Prostate gland (tissue), 2 donors: ENCODE results near the gene PLCB4.

Experiments used
- CTCF ChIP-seq, 4 experiments: fragments of 200-600 bp in 2 of 4; fragments of 450-650 bp in 2 of 4; sonication (generic) in 2 of 4; IDR thresholded peaks; 1 replicate in 3 of 4; 2 replicates in 1 of 4; pipeline ENCODE4 v1.5.1; 2016 to 2019; ENCODE audit warnings: antibody characterized with exemption in 4 of 4, mild to moderate bottlenecking in 2 of 4, moderate library complexity in 2 of 4
- POLR2A ChIP-seq: fragments of 450-650 bp; IDR thresholded peaks from one replicate; pipeline ENCODE4 v1.6.1; 2016; ENCODE audit warnings: antibody characterized with exemption, mild to moderate bottlenecking
- POLR2AphosphoS5 ChIP-seq: sonication (generic); formaldehyde crosslinking; IDR thresholded peaks from one replicate; pipeline ENCODE4 v1.6.1; 2017; ENCODE audit warnings: antibody characterized with exemption

- no peak for TF ChIP-seq CTCF (IDR thresholded peaks at IDR 0.05)
- TF ChIP-seq POLR2A, result no peak
- TF ChIP-seq POLR2AphosphoS5, result no peak
Observed at GRCh38 chr20:9447182-9447581, 378.3 kb downstream of the PLCB4 start.
